ENCODE data around the gene RNASE4.

GRCh38 chr14:20655851-20656250 is 28.5 kb upstream of the RNASE4 start:
- TF ChIP-seq EZH2 (IDR thresholded peaks at IDR 0.05; ENCODE audit: borderline replicate concordance, low read depth, low read length, poor library complexity, severe bottlenecking) (no peak), CTCF (conservative IDR thresholded peaks at IDR 0.05; ENCODE audit: low read depth, low read length) (no peak)
